ENCODE data around the gene CLASRP. TPM values are rescaled to one million over a fixed set of nuclear protein-coding genes. Genes with fewer than 3 reads are reported as not detected.

Gene CLASRP
- total RNA-seq, 2 donors from 2014 or later = 67.1 to 90.3 TPM

- peak; percentile 97 for DNase-seq
- no peak for TF ChIP-seq CTCF (conservative IDR thresholded peaks at IDR 0.05)
- Histone ChIP-seq H3K9ac (ENCODE audit: extremely low read depth, low read length, poor library complexity, severe bottlenecking) (peak within 1 kb of the TSS; percentile 94), H3K4me3 (ENCODE audit: low read length) (peak within 1 kb of the TSS; percentile 85), H3K27me3 (ENCODE audit: control insufficient read depth, insufficient read depth, low read length, poor library complexity, severe bottlenecking) (no peaks in the 10 kb centered on the region), H3K4me1 (ENCODE audit: control insufficient read depth, insufficient read depth, low read length) (no peaks in the 10 kb centered on the region), H3K36me3 (ENCODE audit: control insufficient read depth, insufficient read depth, low read length) (peaks cover 10% of the 10 kb centered on the region), H3K27ac (ENCODE audit: low read depth, low read length) (peak within 1 kb of the TSS; percentile 88), H3K9me3 (ENCODE audit: control insufficient read depth, low read length) (no peaks in the 10 kb centered on the region)
- 2 to 38% methylated on average over 5 to 78 of the region's 79 CpGs for WGBS, 2 experiments (ENCODE audit: insufficient coverage in 1 of 2, insufficient read length in 1 of 2)
- Mint-ChIP-seq H3K9me3 (no peaks in the 10 kb centered on the region), H3K27ac (peak within 1 kb of the TSS; percentile 99), H3K4me1 (peaks cover 2% of the 10 kb centered on the region), H3K27me3 (ENCODE audit: insufficient read depth) (peaks cover 14% of the 10 kb centered on the region), H3K4me3 (peak within 1 kb of the TSS; percentile 82), H3K36me3 (ENCODE audit: low read depth) (peaks cover 10% of the 10 kb centered on the region)
Observed at GRCh38 chr19:45001087-45001739, 37.6 kb upstream of the CLASRP start, which contains the start of gene RELB. RELB (plus strand) TSS chr19:45001464; CDS start chr19:45001580, 116 bp downstream.

GRCh38 chr19:45003485-45003884, 35.4 kb upstream of the CLASRP start:
- no peaks in the 10 kb centered on the region for H3K27me3 ChIP-seq (ENCODE audit: control insufficient read depth, insufficient read depth, low read length, poor library complexity, severe bottlenecking)
- H3K27ac ChIP-seq (ENCODE audit: low read depth, low read length) = no peak overlapping the region
- DNase-seq = no peak
- peaks cover 14% of the 10 kb centered on the region for H3K36me3 ChIP-seq (ENCODE audit: control insufficient read depth, insufficient read depth, low read length)
- H3K9me3 ChIP-seq (ENCODE audit: control insufficient read depth, low read length) = no peaks in the 10 kb centered on the region
- no peak for TF ChIP-seq CTCF (conservative IDR thresholded peaks at IDR 0.05)
- no peak overlapping the region for H3K27ac Mint-ChIP-seq
- no peak overlapping the region for H3K4me3 Mint-ChIP-seq
- H3K4me3 ChIP-seq (ENCODE audit: low read length) = no peak overlapping the region
- H3K4me1 ChIP-seq (ENCODE audit: control insufficient read depth, insufficient read depth, low read length) = no peaks in the 10 kb centered on the region
- peaks cover 2% of the 10 kb centered on the region for H3K4me1 Mint-ChIP-seq
- WGBS, 2 experiments (ENCODE audit: insufficient coverage in 1 of 2, insufficient read length in 1 of 2) = 97 to 100% methylated on average over 2 of the region's 4 CpGs
- peaks cover 17% of the 10 kb centered on the region for H3K36me3 Mint-ChIP-seq (ENCODE audit: low read depth)
- H3K9ac ChIP-seq (ENCODE audit: extremely low read depth, low read length, poor library complexity, severe bottlenecking) = no peak overlapping the region
- H3K27me3 Mint-ChIP-seq (ENCODE audit: insufficient read depth) = peaks cover 10% of the 10 kb centered on the region
- no peaks in the 10 kb centered on the region for H3K9me3 Mint-ChIP-seq

GRCh38 chr19:45005787-45006186, 33.1 kb upstream of the CLASRP start:
- H3K36me3 ChIP-seq (ENCODE audit: control insufficient read depth, insufficient read depth, low read length) = peaks cover 18% of the 10 kb centered on the region
- H3K4me1 Mint-ChIP-seq = peaks cover 2% of the 10 kb centered on the region

More at GRCh38 chr19:45005787-45006186, 33.1 kb upstream of the CLASRP start:
- Histone ChIP-seq H3K9ac (ENCODE audit: extremely low read depth, low read length, poor library complexity, severe bottlenecking) (no peak overlapping the region), H3K27ac (ENCODE audit: low read depth, low read length) (no peak overlapping the region), H3K4me1 (ENCODE audit: control insufficient read depth, insufficient read depth, low read length) (no peaks in the 10 kb centered on the region), H3K9me3 (ENCODE audit: control insufficient read depth, low read length) (no peaks in the 10 kb centered on the region), H3K27me3 (ENCODE audit: control insufficient read depth, insufficient read depth, low read length, poor library complexity, severe bottlenecking) (no peaks in the 10 kb centered on the region), H3K4me3 (ENCODE audit: low read length) (no peak overlapping the region)
- no peak for DNase-seq
- Mint-ChIP-seq H3K36me3 (ENCODE audit: low read depth) (peaks cover 25% of the 10 kb centered on the region), H3K4me3 (no peak overlapping the region), H3K9me3 (no peaks in the 10 kb centered on the region), H3K27me3 (ENCODE audit: insufficient read depth) (no peaks in the 10 kb centered on the region), H3K27ac (peak overlapping the region; percentile 53)
- WGBS, 2 experiments (ENCODE audit: insufficient coverage in 1 of 2, insufficient read length in 1 of 2) = 92 to 95% methylated on average over 8 to 9 of the region's 9 CpGs
- TF ChIP-seq CTCF (conservative IDR thresholded peaks at IDR 0.05) = no peak

Data from endodermal cell (in vitro differentiated cells).